ENCODE results near the gene ERC2.

The ERC2 gene

DNA sequence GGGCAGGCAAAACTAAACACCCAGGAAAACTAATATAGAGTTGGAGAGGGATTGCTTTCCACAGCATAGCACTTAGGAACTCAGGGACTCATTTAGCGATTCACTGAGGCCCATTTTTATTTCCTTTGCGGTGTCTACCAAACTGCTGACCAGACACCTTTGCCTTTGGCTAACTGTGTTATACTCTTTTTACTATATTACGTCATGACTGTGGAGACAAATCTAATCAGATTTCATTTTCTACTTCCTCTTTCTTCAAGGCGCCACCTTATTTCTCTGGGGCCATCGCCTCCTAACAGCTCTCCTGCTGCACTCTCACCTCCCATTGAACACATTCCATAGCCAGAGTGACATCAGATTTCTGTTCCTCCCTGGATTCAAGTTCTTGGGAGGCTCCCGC lies 765.4 kb downstream of the ERC2 start:
- TF ChIP-seq, protein P1, sequence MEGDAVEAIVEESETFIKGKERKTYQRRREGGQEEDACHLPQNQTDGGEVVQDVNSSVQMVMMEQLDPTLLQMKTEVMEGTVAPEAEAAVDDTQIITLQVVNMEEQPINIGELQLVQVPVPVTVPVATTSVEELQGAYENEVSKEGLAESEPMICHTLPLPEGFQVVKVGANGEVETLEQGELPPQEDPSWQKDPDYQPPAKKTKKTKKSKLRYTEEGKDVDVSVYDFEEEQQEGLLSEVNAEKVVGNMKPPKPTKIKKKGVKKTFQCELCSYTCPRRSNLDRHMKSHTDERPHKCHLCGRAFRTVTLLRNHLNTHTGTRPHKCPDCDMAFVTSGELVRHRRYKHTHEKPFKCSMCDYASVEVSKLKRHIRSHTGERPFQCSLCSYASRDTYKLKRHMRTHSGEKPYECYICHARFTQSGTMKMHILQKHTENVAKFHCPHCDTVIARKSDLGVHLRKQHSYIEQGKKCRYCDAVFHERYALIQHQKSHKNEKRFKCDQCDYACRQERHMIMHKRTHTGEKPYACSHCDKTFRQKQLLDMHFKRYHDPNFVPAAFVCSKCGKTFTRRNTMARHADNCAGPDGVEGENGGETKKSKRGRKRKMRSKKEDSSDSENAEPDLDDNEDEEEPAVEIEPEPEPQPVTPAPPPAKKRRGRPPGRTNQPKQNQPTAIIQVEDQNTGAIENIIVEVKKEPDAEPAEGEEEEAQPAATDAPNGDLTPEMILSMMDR (IDR thresholded peaks at IDR 0.05) = no peak

DNA sequence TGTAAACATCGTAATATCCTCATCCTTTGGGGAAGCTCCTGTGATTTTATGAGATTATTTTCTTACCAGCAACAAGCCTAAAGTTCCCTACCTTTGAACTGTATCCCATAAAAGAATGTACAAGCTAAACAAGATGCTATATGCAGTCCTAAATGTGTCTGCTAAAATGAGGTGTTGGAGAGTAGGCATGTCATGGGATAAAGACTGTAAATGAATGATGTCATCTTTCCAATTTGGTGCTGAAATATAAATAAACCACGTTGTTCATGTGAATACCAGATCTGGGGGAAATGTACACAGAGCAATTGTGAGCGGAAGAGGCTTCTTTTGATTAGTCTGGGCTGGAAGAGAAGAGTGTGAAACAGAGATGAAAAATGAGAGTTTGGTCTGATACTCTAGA lies 766.3 kb downstream of the ERC2 start:
- TF ChIP-seq, protein P1 (IDR thresholded peaks at IDR 0.05) = no peak

DNA sequence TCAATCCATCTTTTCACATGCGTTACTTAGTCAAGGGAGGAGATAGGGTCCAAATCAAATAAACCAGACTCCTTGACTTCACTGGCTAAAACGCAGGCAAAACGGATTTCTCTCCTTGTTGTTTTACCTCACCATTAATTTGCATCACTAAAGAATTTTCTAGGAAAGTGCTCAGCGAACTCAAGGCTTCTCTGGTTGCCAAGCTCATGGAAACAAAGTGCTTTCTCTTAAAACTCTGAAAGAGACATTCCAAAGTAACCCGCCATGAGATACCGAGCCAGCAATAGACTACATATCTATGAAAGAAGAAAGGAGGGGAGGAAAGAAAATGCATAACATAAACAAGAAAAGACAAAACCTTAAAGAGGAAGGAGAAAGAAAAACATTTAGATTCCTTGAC lies 769.4 kb downstream of the ERC2 start:
- TF ChIP-seq, protein P1 (IDR thresholded peaks at IDR 0.05) = no peak

DNA sequence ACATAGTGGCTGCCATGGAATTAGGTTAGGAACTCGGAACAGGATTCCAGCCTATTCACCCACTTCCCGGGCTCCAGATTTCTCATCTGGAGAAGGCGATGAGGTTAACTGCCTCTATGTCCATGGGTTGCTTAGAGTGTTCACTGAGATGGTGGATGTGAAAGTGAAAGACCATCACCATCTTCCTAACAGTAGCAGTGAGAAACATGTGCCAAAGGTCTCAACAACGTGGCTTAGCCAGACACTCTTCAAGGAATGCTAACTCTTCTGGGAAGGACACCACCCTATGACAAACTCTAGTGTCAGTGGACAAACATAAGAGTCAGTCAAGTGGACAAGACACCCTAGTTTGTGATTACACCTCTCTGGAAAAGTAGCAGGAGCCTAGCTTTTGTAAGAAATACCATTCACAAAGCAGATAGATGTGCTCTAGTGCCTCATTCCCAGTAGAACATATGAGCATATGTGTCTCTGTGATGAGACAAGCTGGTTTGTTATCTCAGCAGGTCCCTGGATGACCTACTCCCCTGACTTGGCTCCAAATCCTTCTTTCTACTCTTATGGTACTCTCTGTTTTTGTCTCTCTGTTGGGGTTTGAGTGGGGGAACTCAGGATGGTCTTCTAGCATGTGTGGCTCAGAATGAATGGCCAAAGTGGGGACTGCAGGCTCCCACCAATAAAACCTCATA lies 770.9 kb downstream of the ERC2 start:
- TF ChIP-seq, protein P1 (IDR thresholded peaks at IDR 0.05) = no peak

DNA sequence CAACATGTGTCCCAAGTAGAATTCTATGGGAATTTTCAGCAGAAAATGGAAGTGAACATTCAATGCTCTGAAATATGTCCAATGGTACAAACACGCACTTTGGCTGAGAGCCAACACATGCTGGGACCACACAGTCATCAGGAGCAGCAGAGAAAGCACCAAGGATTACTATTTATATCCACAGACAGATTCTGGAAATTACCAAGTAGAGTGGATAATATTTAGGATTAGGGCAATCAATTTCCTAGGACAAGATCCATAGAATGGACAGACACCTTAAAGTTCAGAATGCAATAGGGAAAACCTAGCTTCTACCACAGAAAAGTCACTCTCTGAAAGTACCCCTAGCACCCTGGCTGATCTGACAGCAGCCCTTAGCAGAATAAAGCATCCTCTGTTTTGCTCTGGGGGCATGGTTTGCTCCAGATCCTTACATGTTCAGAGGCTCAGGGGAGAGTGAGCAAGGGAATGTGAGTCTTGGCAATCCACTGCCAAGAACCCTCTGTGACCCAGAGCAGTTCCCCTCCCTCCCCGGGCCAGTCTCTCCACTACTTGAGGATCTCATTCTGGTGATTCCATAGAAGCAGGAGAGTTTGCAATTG lies 775.2 kb downstream of the ERC2 start:
- TF ChIP-seq, protein P1 (IDR thresholded peaks at IDR 0.05) = no peak

DNA sequence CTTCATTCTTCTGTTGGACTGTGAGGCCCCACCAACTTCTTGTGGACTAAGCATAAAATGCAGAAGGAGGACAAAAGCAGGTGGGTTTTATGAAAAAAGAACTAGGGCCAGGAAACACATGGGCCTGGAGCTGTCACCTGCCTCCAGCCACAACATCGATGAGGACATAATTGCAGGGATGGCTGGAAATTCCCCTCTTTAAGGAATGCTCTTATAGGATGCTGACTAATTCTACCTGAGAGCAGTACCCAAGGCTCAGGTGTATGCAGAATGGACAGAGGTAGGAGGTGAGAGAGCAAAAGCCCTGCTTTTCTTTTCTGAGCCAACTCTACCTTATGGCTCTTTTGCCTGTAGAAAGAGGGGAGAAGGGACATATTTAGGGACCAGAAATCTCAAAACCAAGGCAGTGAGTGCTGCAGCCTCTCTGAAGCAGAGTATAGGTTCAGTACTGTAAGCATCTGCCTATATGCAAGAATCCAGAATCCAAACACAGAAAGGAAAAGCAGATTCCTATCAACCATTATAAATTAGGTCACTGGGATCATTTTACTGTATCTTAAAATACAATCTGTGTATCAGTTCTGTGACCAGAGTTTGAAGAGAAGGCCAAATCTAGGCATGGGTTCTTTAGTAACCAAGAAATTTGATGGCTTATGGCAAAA lies 775.8 kb downstream of the ERC2 start:
- TF ChIP-seq, protein P1 (IDR thresholded peaks at IDR 0.05) = no peak

DNA sequence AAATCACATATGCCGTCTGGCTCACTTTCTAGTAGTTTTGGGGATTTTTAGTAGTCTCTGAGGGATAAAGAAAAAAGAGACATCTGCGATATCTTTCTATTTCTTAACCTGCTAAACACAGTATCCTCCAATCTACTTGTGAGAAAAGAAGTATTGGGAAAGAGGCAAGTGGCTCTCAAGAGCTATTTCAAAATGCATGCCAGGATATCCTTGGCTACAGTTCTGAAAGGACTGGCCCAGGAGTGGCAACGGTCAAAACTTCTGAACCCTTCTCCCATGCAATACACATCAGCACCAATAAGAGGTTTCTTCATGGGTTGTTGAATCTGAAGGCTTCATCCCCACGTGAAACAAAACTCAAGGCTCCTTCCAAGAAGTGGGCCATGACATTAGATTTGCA lies 777.1 kb downstream of the ERC2 start:
- TF ChIP-seq, protein P1 (IDR thresholded peaks at IDR 0.05) = no peak
